ENCODE measurements around the gene RAB17. TPM values are rescaled to one million over a fixed set of nuclear protein-coding genes. Genes with fewer than 3 reads are reported as not detected.

The RAB17 gene, protein sequence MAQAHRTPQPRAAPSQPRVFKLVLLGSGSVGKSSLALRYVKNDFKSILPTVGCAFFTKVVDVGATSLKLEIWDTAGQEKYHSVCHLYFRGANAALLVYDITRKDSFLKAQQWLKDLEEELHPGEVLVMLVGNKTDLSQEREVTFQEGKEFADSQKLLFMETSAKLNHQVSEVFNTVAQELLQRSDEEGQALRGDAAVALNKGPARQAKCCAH
- 86.3 and 88.1 TPM in 2 replicates for total RNA-seq (2021)
- Bru-seq, nascent RNA = percentile 77 among the genes with signal in this experiment
- percentile 88 among the genes with signal in this experiment for BruChase-seq, experiment 1, labeled RNA remaining after a 2-hour chase
- percentile 93 among the genes with signal in this experiment for BruChase-seq, experiment 2, labeled RNA remaining after a 6-hour chase
- long read RNA-seq, transcript RAB17-202 (5 exons, 1,792 nt) = minor isoform, 9 of 91 reads
- long read RNA-seq, transcript RAB17-209 (2 exons, 937 nt) = minor isoform, 5 of 91 reads
- long read RNA-seq, transcript RAB17-201 (6 exons, 1,966 nt) = major isoform, 51 of 91 reads
- long read RNA-seq, partial matches to known transcripts = 2 of 91 reads
- long read RNA-seq, other reads (novel, unspliced or antisense) = 20 of 91 reads

- peak within 1 kb of the TSS; percentile 84 for H3K4me2 ChIP-seq
- H2AFZ ChIP-seq = peak within 1 kb of the TSS; percentile 66
- H3K4me1 ChIP-seq (replicated peaks; ENCODE audit: insufficient read depth) = peaks cover 28% of the 10 kb centered on the region
- H3K9me3 ChIP-seq (ENCODE audit: insufficient read depth, low read depth) = no peaks in the 10 kb centered on the region
- peaks cover 42% of the 10 kb centered on the region for H3K79me2 ChIP-seq (ENCODE audit: low read depth)
- H3K9me2 ChIP-seq (ENCODE audit: insufficient read depth) = no peaks in the 10 kb centered on the region
- H3K27ac ChIP-seq = peak within 1 kb of the TSS; percentile 85
- ChIA-PET POLR2A (ENCODE audit: unreplicated experiment) (interaction anchor here (0.5 to 0.8 kb wide), 10 partner anchors 58 to 556 kb away, joined by 3 to 8 read pairs (median 4); no protein-coding TSS in a partner anchor), CTCF (interaction anchor here (0.6 to 0.7 kb wide), 2 partner anchors 97 to 103 kb away, joined by 3 to 4 read pairs; no protein-coding TSS in a partner anchor)
- H3K27me3 ChIP-seq (ENCODE audit: insufficient read depth, low read depth) = no peaks in the 10 kb centered on the region
- no peaks in the 10 kb centered on the region for H3K36me3 ChIP-seq (ENCODE audit: low read depth)
- TSS peak; percentile 50 for BruUV-seq (replicated peaks)
- H3F3A ChIP-seq (ENCODE audit: insufficient read depth, low read depth) = peaks cover 38% of the 10 kb centered on the region
- intact Hi-C loops (cut with micrococcal nuclease; ENCODE audit: unreplicated experiment) = loop anchor here (1.0 to 10.0 kb wide), 9 partner anchors 24 to 667 kb away; no protein-coding TSS in a partner anchor
- H3K4me3 ChIP-seq = peak within 1 kb of the TSS; percentile 64
- TF ChIP-seq, protein P1, sequence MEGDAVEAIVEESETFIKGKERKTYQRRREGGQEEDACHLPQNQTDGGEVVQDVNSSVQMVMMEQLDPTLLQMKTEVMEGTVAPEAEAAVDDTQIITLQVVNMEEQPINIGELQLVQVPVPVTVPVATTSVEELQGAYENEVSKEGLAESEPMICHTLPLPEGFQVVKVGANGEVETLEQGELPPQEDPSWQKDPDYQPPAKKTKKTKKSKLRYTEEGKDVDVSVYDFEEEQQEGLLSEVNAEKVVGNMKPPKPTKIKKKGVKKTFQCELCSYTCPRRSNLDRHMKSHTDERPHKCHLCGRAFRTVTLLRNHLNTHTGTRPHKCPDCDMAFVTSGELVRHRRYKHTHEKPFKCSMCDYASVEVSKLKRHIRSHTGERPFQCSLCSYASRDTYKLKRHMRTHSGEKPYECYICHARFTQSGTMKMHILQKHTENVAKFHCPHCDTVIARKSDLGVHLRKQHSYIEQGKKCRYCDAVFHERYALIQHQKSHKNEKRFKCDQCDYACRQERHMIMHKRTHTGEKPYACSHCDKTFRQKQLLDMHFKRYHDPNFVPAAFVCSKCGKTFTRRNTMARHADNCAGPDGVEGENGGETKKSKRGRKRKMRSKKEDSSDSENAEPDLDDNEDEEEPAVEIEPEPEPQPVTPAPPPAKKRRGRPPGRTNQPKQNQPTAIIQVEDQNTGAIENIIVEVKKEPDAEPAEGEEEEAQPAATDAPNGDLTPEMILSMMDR (conservative IDR thresholded peaks at IDR 0.05) = no peak
- no peak for TF ChIP-seq EZH2 (IDR thresholded peaks at IDR 0.05; ENCODE audit: low read depth)
- DNase-seq = peak; percentile 91 to 94
- H4K20me1 ChIP-seq (ENCODE audit: insufficient read depth) = 0 out of 2 replicates have a peak, but pooled peaks cover 2% of the 10 kb centered on the region
Measured at GRCh38 chr2:237590272-237591140, at the start of gene RAB17. TSS of gene RAB17 (minus strand) at chr2:237590734. CDS start at chr2:237586154, 4,580 bp downstream.

GRCh38 chr2:237639836-237640220 is 49.3 kb upstream of the RAB17 start:
- POLR2A ChIA-PET (ENCODE audit: unreplicated experiment) = interaction anchor here (0.6 kb wide), 1 partner anchor 236 kb away, joined by 4 read pairs; no protein-coding TSS in a partner anchor
- TF ChIP-seq, protein P1 (conservative IDR thresholded peaks at IDR 0.05) = no peak
- no peak for TF ChIP-seq EZH2 (IDR thresholded peaks at IDR 0.05; ENCODE audit: low read depth)
- no peaks in the 10 kb centered on the region for H4K20me1 ChIP-seq (ENCODE audit: insufficient read depth)
- no peak overlapping the region for H2AFZ ChIP-seq
- no peak overlapping the region for H3K4me3 ChIP-seq
- no peaks in the 10 kb centered on the region for H3K9me2 ChIP-seq (ENCODE audit: insufficient read depth)
- BruUV-seq (replicated peaks) = no TSS peak
- no peak overlapping the region for H3K4me2 ChIP-seq
- H3F3A ChIP-seq (ENCODE audit: insufficient read depth, low read depth) = no peaks in the 10 kb centered on the region
- no peak overlapping the region for H3K27ac ChIP-seq
- intact Hi-C loops (cut with micrococcal nuclease; ENCODE audit: unreplicated experiment) = no loop called here
- peaks cover 3% of the 10 kb centered on the region; the same call in 1 of the 2 replicates for H3K9me3 ChIP-seq (ENCODE audit: insufficient read depth, low read depth)
- CTCF ChIA-PET = interaction anchor here (0.6 kb wide), 1 partner anchor 80 kb away, joined by 13 read pairs; no protein-coding TSS in a partner anchor
- DNase-seq = no peak
- H3K27me3 ChIP-seq (ENCODE audit: insufficient read depth, low read depth) = no peaks in the 10 kb centered on the region; the same call in 1 of the 2 replicates
- H3K4me1 ChIP-seq (replicated peaks; ENCODE audit: insufficient read depth) = no peaks in the 10 kb centered on the region
- no peaks in the 10 kb centered on the region for H3K79me2 ChIP-seq (ENCODE audit: low read depth)
- no peaks in the 10 kb centered on the region for H3K36me3 ChIP-seq (ENCODE audit: low read depth)

All from PC-9 (cell line).